ENCODE measurements around the gene FLNB. TPM values are rescaled to one million over a fixed set of nuclear protein-coding genes. Genes with fewer than 3 reads are reported as not detected.

The FLNB gene
- total and polyA plus RNA-seq, 2 of the 8 experiments (the other 6 are each of a cell fraction or from before 2014, with no cell fraction given) = 72.3 to 118 TPM

GRCh38 chr3:58109752-58110151, 101.5 kb downstream of the FLNB start:
- Histone ChIP-seq H3K4me1 (replicated peaks in 1 of 4; ENCODE audit: control insufficient read depth in 3 of 4, insufficient read depth in 4 of 4, low read length in 3 of 4) (no peaks in the 10 kb centered on the region), H2BK15ac (ENCODE audit: low read length) (no peak overlapping the region), H3K56ac (replicated peaks; ENCODE audit: insufficient read length, low read depth, low read length) (no peak overlapping the region), H3K79me2 (ENCODE audit: control insufficient read depth in 1 of 2, insufficient read depth in 2 of 2, low read length in 2 of 2) (no peaks in the 10 kb centered on the region), H4K20me1 (replicated peaks in 1 of 2; ENCODE audit: control insufficient read depth in 1 of 2, insufficient read depth in 2 of 2, low read length in 2 of 2) (no peaks in the 10 kb centered on the region), H3K4me3 (ENCODE audit: extremely low read depth in 1 of 4, insufficient read depth in 2 of 4, low read depth in 3 of 4, low read length in 4 of 4) (no peak overlapping the region), H3K79me1 (ENCODE audit: low read depth, low read length) (peaks cover 3% of the 10 kb centered on the region; the same call in 1 of the 2 replicates), H3K27me3 (replicated peaks in 1 of 4; ENCODE audit: control insufficient read depth in 3 of 4, extremely low read depth in 1 of 4, insufficient read depth in 3 of 4, low read length in 3 of 4) (no peaks in the 10 kb centered on the region), H3K4ac (replicated peaks; ENCODE audit: insufficient read length, low read depth, low read length) (no peak overlapping the region), H3K27ac (ENCODE audit: low read depth, low read length) (no peak overlapping the region), H2BK12ac (ENCODE audit: low read depth, low read length) (no peak overlapping the region), H3K14ac (ENCODE audit: insufficient read length) (no peak overlapping the region), H2BK20ac (ENCODE audit: low read length) (no peak overlapping the region), H4K91ac (replicated peaks; ENCODE audit: insufficient read length, low read length) (no peak overlapping the region), H3K4me2 (ENCODE audit: insufficient read depth in 1 of 2, low read depth in 2 of 2, low read length in 2 of 2) (no peak overlapping the region), H3K23me2 (ENCODE audit: low read depth, low read length) (no peaks in the 10 kb centered on the region), H2AK5ac (ENCODE audit: low read depth, low read length) (no peak overlapping the region), H4K5ac (ENCODE audit: insufficient read length, low read depth, low read length) (no peak overlapping the region), H3K23ac (ENCODE audit: insufficient read length) (no peak overlapping the region), H3K36me3 (ENCODE audit: control insufficient read depth in 2 of 4, insufficient read depth in 4 of 4, low read length in 3 of 4) (peaks cover 11 to 85% (median 39%) of the 10 kb centered on the region in 4 experiments; a peak in 7 of 8 replicates), H4K8ac (ENCODE audit: extremely low read depth, insufficient read depth, low read length) (no peak overlapping the region; the same call in 1 of the 2 replicates), H2AFZ (ENCODE audit: low read length) (no peak overlapping the region), H2BK120ac (replicated peaks; ENCODE audit: low read depth, low read length) (no peak overlapping the region), H2BK5ac (ENCODE audit: low read depth, low read length) (no peak overlapping the region), H3K9ac (replicated peaks in 1 of 4; ENCODE audit: extremely low read depth in 1 of 4, low read depth in 3 of 4, low read length in 3 of 4) (no peak overlapping the region), H3K18ac (ENCODE audit: extremely low read depth, low read length) (no peak overlapping the region), H3K9me3 (ENCODE audit: insufficient read depth in 2 of 2, low read depth in 1 of 2, low read length in 1 of 2) (no peaks in the 10 kb centered on the region)
- CTCF ChIA-PET (ENCODE audit: partially characterized antibody) = interaction anchor here (0.6 to 1.1 kb wide), 2 partner anchors 56 to 159 kb away, joined by 3 read pairs; no protein-coding TSS in a partner anchor
- WGBS, 2 experiments (ENCODE audit: extremely low coverage in 1 of 2, insufficient coverage in 1 of 2, insufficient read length in 1 of 2, insufficient replicate concordance in 2 of 2, low coverage in 1 of 2, low lambda C conversion rate in 2 of 2, missing lambda C conversion rate in 1 of 2) = 91% methylated on average over 5 of the region's 5 CpGs; no CpG with 5 or more reads in 1 of the 2 experiments
- no peak for DNase-seq (ENCODE audit: low read depth in 1 of 2, low spot score in 2 of 2)
- TF ChIP-seq TBP (IDR thresholded peaks at IDR 0.05; ENCODE audit: low read depth, low read length) (no peak), PHF8 (conservative IDR thresholded peaks at IDR 0.05; ENCODE audit: low read depth, low read length) (no peak), BACH1 (IDR thresholded peaks at IDR 0.05; ENCODE audit: low read length) (no peak), GABPA (IDR thresholded peaks at IDR 0.05; ENCODE audit: borderline replicate concordance, insufficient read depth, low read length) (no peak), EZH2 (IDR thresholded peaks at IDR 0.05; ENCODE audit: low read depth, low read length, severe bottlenecking) (no peak), CHD2 (IDR thresholded peaks at IDR 0.05; ENCODE audit: low read length) (no peak), SP2 (IDR thresholded peaks at IDR 0.05; ENCODE audit: low read length) (no peak), JUN (IDR thresholded peaks at IDR 0.05; ENCODE audit: low read depth, low read length) (no peak), KDM1A (IDR thresholded peaks at IDR 0.05; ENCODE audit: borderline replicate concordance, low read length) (no peak), SAP30 (IDR thresholded peaks at IDR 0.05; ENCODE audit: insufficient read depth, insufficient replicate concordance, low read length) (no peak), POLR2A (IDR thresholded peaks at IDR 0.05; ENCODE audit: control extremely low read depth in 1 of 2, low read depth in 2 of 2, low read length in 2 of 2) (no peak), SRF (IDR thresholded peaks at IDR 0.05; ENCODE audit: low read depth, low read length) (no peak), SIN3A (conservative IDR thresholded peaks at IDR 0.05 in 1 of 2, IDR thresholded peaks at IDR 0.05 in 1 of 2; ENCODE audit: low read depth in 1 of 2, low read length in 2 of 2) (no peak), HDAC2 (IDR thresholded peaks at IDR 0.05; ENCODE audit: borderline replicate concordance in 1 of 2, low read depth in 2 of 2, low read length in 2 of 2) (no peak)
- POLR2A ChIA-PET (ENCODE audit: partially characterized antibody) = no interaction called here
- FAIRE-seq = no peak
